ENCODE data around the gene PPME1.
"Not testable (repeated sequence)": the region's sequence is repeated elsewhere in the genome, so short reads cannot be mapped to it uniquely, and the experiment has no call there.

PPME1 gene

GRCh38 chr11:74139919-74140431 lies 31.1 kb upstream of the PPME1 start:
- H3K9me3 ChIP-seq (ENCODE audit: control insufficient read depth, low read depth, low read length); H3K4me1 ChIP-seq (ENCODE audit: control insufficient read depth, low read depth, low read length); H3K27me3 ChIP-seq (ENCODE audit: control insufficient read depth, insufficient read depth, low read length); H3K36me3 ChIP-seq (ENCODE audit: control insufficient read depth, low read depth, low read length); H3K9ac ChIP-seq (ENCODE audit: low read length); H3K27ac ChIP-seq (ENCODE audit: low read length); H3K4me3 ChIP-seq (ENCODE audit: low read length): not testable (repeated sequence)

DNA sequence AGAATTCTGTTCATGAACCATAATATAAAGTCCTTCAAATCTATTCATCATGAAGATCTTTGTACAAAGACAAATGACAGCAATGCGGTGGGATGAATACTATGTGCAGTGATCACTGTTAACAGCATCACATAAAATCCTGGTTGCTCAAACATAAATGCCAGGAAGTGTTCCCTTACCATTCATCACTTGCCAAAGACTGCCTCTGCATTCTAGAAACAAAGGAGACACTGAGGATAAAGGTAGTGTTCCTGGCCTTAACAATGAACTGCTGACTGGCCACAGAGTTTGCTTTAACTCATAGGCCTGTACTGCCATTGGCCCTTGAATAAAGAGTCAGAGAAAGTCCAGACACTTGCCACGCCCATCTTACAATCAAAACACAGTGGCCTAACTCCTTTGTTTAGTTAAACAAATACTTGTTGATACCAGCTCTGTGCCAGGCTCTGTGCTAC lies 29.8 kb upstream of the PPME1 start:
- Histone ChIP-seq H3K4me3 (ENCODE audit: low read length) (no peak overlapping the region), H3K9me3 (ENCODE audit: control insufficient read depth, low read depth, low read length) (no peaks in the 10 kb centered on the region), H3K27me3 (ENCODE audit: control insufficient read depth, insufficient read depth, low read length) (no peaks in the 10 kb centered on the region), H3K9ac (ENCODE audit: low read length) (no peak overlapping the region), H3K4me1 (ENCODE audit: control insufficient read depth, low read depth, low read length) (peaks cover 7% of the 10 kb centered on the region), H3K27ac (ENCODE audit: low read length) (peak overlapping the region; percentile 10), H3K36me3 (ENCODE audit: control insufficient read depth, low read depth, low read length) (no peaks in the 10 kb centered on the region)

GRCh38 chr11:74141908-74142307 lies 29.2 kb upstream of the PPME1 start:
- Histone ChIP-seq H3K4me1 (ENCODE audit: control insufficient read depth, low read depth, low read length) (peaks cover 7% of the 10 kb centered on the region), H3K36me3 (ENCODE audit: control insufficient read depth, low read depth, low read length) (no peaks in the 10 kb centered on the region), H3K27ac (ENCODE audit: low read length) (no peak overlapping the region), H3K27me3 (ENCODE audit: control insufficient read depth, insufficient read depth, low read length) (no peaks in the 10 kb centered on the region), H3K4me3 (ENCODE audit: low read length) (no peak overlapping the region), H3K9ac (ENCODE audit: low read length) (no peak overlapping the region), H3K9me3 (ENCODE audit: control insufficient read depth, low read depth, low read length) (no peaks in the 10 kb centered on the region)

GRCh38 chr11:74142624-74143023 lies 28.5 kb upstream of the PPME1 start:
- H3K27ac ChIP-seq (ENCODE audit: low read length) = no peak overlapping the region
- H3K36me3 ChIP-seq (ENCODE audit: control insufficient read depth, low read depth, low read length) = no peaks in the 10 kb centered on the region
- H3K4me1 ChIP-seq (ENCODE audit: control insufficient read depth, low read depth, low read length) = peaks cover 7% of the 10 kb centered on the region
- no peaks in the 10 kb centered on the region for H3K27me3 ChIP-seq (ENCODE audit: control insufficient read depth, insufficient read depth, low read length)
- no peak overlapping the region for H3K4me3 ChIP-seq (ENCODE audit: low read length)
- H3K9me3 ChIP-seq (ENCODE audit: control insufficient read depth, low read depth, low read length) = no peaks in the 10 kb centered on the region
- no peak overlapping the region for H3K9ac ChIP-seq (ENCODE audit: low read length)

DNA sequence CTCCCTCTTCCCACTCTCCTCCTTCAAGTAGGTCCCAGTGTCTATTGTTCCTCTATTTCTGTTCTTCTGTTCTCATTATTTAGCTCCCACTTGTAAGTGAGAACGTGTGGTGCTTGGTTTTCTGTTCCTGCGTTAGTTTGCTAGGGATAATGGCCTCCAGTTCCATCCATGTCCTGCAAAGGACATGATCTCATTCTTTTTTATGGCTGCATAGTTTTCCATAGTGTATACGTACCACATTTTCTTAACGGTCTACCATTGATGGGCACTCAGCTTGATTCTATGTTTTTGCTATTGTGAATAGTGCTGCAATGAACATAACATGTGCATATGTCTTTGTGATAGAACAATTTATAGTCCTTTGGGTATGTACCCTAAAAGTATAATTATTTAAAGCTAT lies 26.5 kb upstream of the PPME1 start:
- Histone ChIP-seq H3K27me3 (ENCODE audit: control insufficient read depth, insufficient read depth, low read length) (no peaks in the 10 kb centered on the region), H3K36me3 (ENCODE audit: control insufficient read depth, low read depth, low read length) (no peaks in the 10 kb centered on the region), H3K9me3 (ENCODE audit: control insufficient read depth, low read depth, low read length) (no peaks in the 10 kb centered on the region), H3K4me1 (ENCODE audit: control insufficient read depth, low read depth, low read length) (peaks cover 7% of the 10 kb centered on the region), H3K4me3 (ENCODE audit: low read length) (no peak overlapping the region), H3K27ac (ENCODE audit: low read length) (no peak overlapping the region), H3K9ac (ENCODE audit: low read length) (no peak overlapping the region)

DNA sequence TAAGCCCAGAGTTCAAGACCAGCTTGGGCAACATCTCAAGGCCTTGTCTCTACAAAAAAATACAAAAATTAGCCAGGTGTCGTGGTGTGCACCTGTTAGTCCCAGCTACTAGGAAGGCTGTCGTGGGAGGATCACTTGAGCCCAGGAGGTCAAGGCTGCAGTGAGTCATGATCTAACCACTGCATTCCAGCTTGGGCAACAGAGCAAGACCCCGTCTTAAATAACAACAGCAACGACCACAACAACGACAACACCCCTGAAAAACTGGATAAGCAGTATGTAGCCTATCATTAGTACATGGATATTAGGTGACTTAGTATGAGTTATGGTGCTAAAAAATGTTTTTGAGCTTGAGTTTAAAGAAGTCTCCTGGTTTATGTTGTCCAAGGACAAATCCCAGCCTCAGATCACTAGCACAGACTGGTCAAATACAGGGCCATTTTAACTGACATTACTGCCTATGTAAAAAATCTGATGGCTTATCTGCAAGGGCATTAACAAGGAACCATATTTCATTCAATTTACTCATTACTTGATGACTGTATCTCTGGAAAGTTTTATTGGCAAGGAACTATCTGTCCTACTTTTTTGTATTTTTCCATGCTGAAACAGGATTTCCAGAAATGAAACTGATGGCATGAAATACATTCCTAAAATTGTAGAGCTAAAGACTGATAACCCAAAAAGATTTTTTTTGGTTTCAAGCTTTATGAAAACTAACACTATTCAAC lies 23.7 kb upstream of the PPME1 start:
- H3K27me3 ChIP-seq (ENCODE audit: control insufficient read depth, insufficient read depth, low read length) = no peaks in the 10 kb centered on the region
- no peak overlapping the region for H3K9ac ChIP-seq (ENCODE audit: low read length)
- no peaks in the 10 kb centered on the region for H3K36me3 ChIP-seq (ENCODE audit: control insufficient read depth, low read depth, low read length)
- H3K4me3 ChIP-seq (ENCODE audit: low read length) = no peak overlapping the region
- H3K27ac ChIP-seq (ENCODE audit: low read length) = no peak overlapping the region
- no peaks in the 10 kb centered on the region for H3K9me3 ChIP-seq (ENCODE audit: control insufficient read depth, low read depth, low read length)
- no peaks in the 10 kb centered on the region for H3K4me1 ChIP-seq (ENCODE audit: control insufficient read depth, low read depth, low read length)

GRCh38 chr11:74153224-74153623 lies 17.9 kb upstream of the PPME1 start:
- Histone ChIP-seq H3K9me3 (ENCODE audit: control insufficient read depth, low read depth, low read length) (no peaks in the 10 kb centered on the region), H3K4me1 (ENCODE audit: control insufficient read depth, low read depth, low read length) (no peaks in the 10 kb centered on the region), H3K9ac (ENCODE audit: low read length) (no peak overlapping the region), H3K4me3 (ENCODE audit: low read length) (no peak overlapping the region), H3K27ac (ENCODE audit: low read length) (no peak overlapping the region), H3K27me3 (ENCODE audit: control insufficient read depth, insufficient read depth, low read length) (no peaks in the 10 kb centered on the region), H3K36me3 (ENCODE audit: control insufficient read depth, low read depth, low read length) (no peaks in the 10 kb centered on the region)

DNA sequence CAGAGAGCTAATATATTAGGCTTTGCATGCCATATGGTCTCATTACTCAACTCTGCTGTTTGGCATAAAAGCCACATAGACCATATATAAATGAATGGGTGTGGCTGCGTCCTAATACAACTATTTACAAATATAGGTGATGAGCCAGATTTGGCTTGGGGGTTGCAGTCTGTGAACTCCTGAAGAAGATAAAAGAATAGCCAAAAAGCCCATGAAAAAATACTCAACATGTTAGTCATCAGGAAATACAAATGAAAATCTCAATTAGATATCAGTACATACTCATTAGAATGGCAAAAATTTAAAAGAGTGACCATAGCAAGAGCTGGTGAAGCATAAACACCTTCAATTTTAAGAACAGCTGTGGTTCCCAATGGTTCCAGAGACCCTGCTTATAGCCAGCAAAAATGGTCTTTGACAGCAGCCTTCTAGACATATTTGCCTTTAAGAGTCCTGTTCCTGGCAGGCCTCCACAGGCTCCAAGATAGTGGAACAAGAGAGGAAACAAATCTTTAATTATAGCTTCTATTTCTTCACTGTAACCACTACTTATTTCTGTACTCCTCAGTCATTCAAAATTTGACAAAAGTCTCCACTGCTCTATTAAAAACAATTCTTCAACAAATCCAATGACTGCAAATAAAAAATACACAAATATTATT lies 16.3 kb upstream of the PPME1 start:
- Histone ChIP-seq H3K27me3 (ENCODE audit: control insufficient read depth, insufficient read depth, low read length) (no peaks in the 10 kb centered on the region), H3K4me1 (ENCODE audit: control insufficient read depth, low read depth, low read length) (no peaks in the 10 kb centered on the region), H3K27ac (ENCODE audit: low read length) (no peak overlapping the region), H3K9me3 (ENCODE audit: control insufficient read depth, low read depth, low read length) (no peaks in the 10 kb centered on the region), H3K9ac (ENCODE audit: low read length) (no peak overlapping the region), H3K36me3 (ENCODE audit: control insufficient read depth, low read depth, low read length) (no peaks in the 10 kb centered on the region), H3K4me3 (ENCODE audit: low read length) (no peak overlapping the region)

DNA sequence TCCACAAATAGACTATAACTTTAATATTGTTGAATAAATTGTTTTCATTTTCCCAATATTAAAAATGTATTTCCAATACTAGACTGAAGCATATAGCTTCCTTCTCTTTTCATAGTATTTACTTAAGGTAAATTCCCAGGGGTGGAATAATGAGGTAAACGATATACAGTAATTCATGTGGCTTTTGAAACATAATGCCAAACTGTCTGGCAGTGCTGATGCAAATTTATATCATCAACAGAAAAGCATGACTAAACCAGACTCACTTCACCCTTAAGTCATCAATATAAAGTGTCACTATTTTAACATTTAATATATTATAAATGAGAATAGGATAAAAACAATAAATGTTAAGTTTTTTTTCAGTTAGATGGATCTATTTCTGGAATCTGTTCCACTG lies 13.9 kb upstream of the PPME1 start:
- no peak overlapping the region for H3K9ac ChIP-seq (ENCODE audit: low read length)
- no peaks in the 10 kb centered on the region for H3K36me3 ChIP-seq (ENCODE audit: control insufficient read depth, low read depth, low read length)
- H3K4me3 ChIP-seq (ENCODE audit: low read length) = no peak overlapping the region
- no peaks in the 10 kb centered on the region for H3K4me1 ChIP-seq (ENCODE audit: control insufficient read depth, low read depth, low read length)
- H3K9me3 ChIP-seq (ENCODE audit: control insufficient read depth, low read depth, low read length) = no peaks in the 10 kb centered on the region
- no peaks in the 10 kb centered on the region for H3K27me3 ChIP-seq (ENCODE audit: control insufficient read depth, insufficient read depth, low read length)
- H3K27ac ChIP-seq (ENCODE audit: low read length) = no peak overlapping the region

GRCh38 chr11:74159642-74160041 lies 11.4 kb upstream of the PPME1 start:
- Histone ChIP-seq H3K36me3 (ENCODE audit: control insufficient read depth, low read depth, low read length) (no peaks in the 10 kb centered on the region), H3K4me3 (ENCODE audit: low read length) (no peak overlapping the region), H3K9ac (ENCODE audit: low read length) (no peak overlapping the region), H3K4me1 (ENCODE audit: control insufficient read depth, low read depth, low read length) (no peaks in the 10 kb centered on the region), H3K27me3 (ENCODE audit: control insufficient read depth, insufficient read depth, low read length) (no peaks in the 10 kb centered on the region), H3K9me3 (ENCODE audit: control insufficient read depth, low read depth, low read length) (no peaks in the 10 kb centered on the region), H3K27ac (ENCODE audit: low read length) (no peak overlapping the region)

GRCh38 chr11:74162681-74163467 lies 8.2 kb upstream of the PPME1 start:
- H3K9me3 ChIP-seq (ENCODE audit: control insufficient read depth, low read depth, low read length) = no peaks in the 10 kb centered on the region
- H3K27ac ChIP-seq (ENCODE audit: low read length) = no peak overlapping the region
- H3K27me3 ChIP-seq (ENCODE audit: control insufficient read depth, insufficient read depth, low read length) = no peaks in the 10 kb centered on the region
- H3K36me3 ChIP-seq (ENCODE audit: control insufficient read depth, low read depth, low read length) = peaks cover 17% of the 10 kb centered on the region
- H3K4me1 ChIP-seq (ENCODE audit: control insufficient read depth, low read depth, low read length) = no peaks in the 10 kb centered on the region
- no peak overlapping the region for H3K4me3 ChIP-seq (ENCODE audit: low read length)
- no peak overlapping the region for H3K9ac ChIP-seq (ENCODE audit: low read length)

Data from iPS-18a (cell line).